Lung (tissue), 12 donors: ENCODE results near the gene DOC2A. TPM values are rescaled to one million over a fixed set of nuclear protein-coding genes. Genes with fewer than 3 reads are reported as not detected.

ENCODE experiments used
- ATAC-seq: fragments of 200-7000 bp; cut with Tn5 transposase; one replicate; pipeline ENCODE4 v1.9.1; 2020; ENCODE audit warnings: moderate number of reproducible peaks; ENCODE audit not compliant: insufficient read depth, low FRiP score
- DNase-seq, 3 donors: peaks; one replicate each; pipeline ENCODE4 v3.0.0-alpha.2; 2013 to 2017
- H3K27ac ChIP-seq, 2 donors: one replicate each; pipeline ENCODE4 v1.5.1; 2013; ENCODE audit warnings: mild to moderate bottlenecking in 2 of 2, moderate library complexity in 2 of 2, control low read depth in 1 of 2, inconsistent platforms in 1 of 2, low read depth in 1 of 2, low read length in 1 of 2
- H3K27me3 ChIP-seq, 3 donors: one replicate each; pipeline ENCODE4 v1.5.1; 2013; ENCODE audit warnings: low read length in 2 of 3; ENCODE audit not compliant: control insufficient read depth in 3 of 3, insufficient read depth in 3 of 3
- H3K36me3 ChIP-seq, 4 donors: one replicate each; pipeline ENCODE4 v1.5.1; 2013; ENCODE audit warnings: low read length in 4 of 4, mild to moderate bottlenecking in 1 of 4, moderate library complexity in 1 of 4; ENCODE audit not compliant: control insufficient read depth in 4 of 4, insufficient read depth in 4 of 4
- H3K4me1 ChIP-seq, 5 donors: one replicate each; pipeline ENCODE4 v1.5.1; 2013; ENCODE audit warnings: low read length in 5 of 5, mild to moderate bottlenecking in 2 of 5, moderate library complexity in 1 of 5; ENCODE audit not compliant: control insufficient read depth in 5 of 5, insufficient read depth in 5 of 5
- H3K4me3 ChIP-seq: one replicate; pipeline ENCODE4 v1.5.1; 2013; ENCODE audit warnings: mild to moderate bottlenecking, control low read depth, moderate library complexity
- H3K9ac ChIP-seq, 2 donors: one replicate each; pipeline ENCODE4 v1.5.1; 2013; ENCODE audit warnings: low read length in 2 of 2, control low read depth in 1 of 2; ENCODE audit not compliant: insufficient read depth in 1 of 2
- H3K9me3 ChIP-seq, 4 donors: one replicate each; pipeline ENCODE4 v1.5.1; 2013; ENCODE audit warnings: low read length in 3 of 4, mild to moderate bottlenecking in 1 of 4, moderate library complexity in 1 of 4; ENCODE audit not compliant: control insufficient read depth in 4 of 4, insufficient read depth in 3 of 4
- WGBS, 2 donors: extraction: QIAGEN DNeasy Blood & Tissue Kit; methylation state at CpG; one replicate each; pipeline ENCODE4 v1.1.7; 2013; 5-methylcytosine and 5-hydroxymethylcytosine counted together
- polyA plus RNA-seq, 2 donors: library from polyadenylated mRNA; stranded (reverse); fragments of 200-250 nt; gene quantifications; one replicate each; pipeline ENCODE4 v1.2.1, GENCODE V29; 2013
- total RNA-seq, 2 donors: library from RNA; depleted of rRNA in 1 of 2; stranded (reverse); fragments of >200 nt in 1 of 2; gene quantifications; one replicate each; pipeline ENCODE4 v1.2.1, GENCODE V29; 2014 to 2021
- TF ChIP-seq, protein P1 (sequence below): IDR thresholded peaks from 2 replicates; pipeline ENCODE4 v1.5.1; 2012; ENCODE audit warnings: mild to moderate bottlenecking; ENCODE audit errors: control extremely low read depth, extremely low read depth
- donor health status: control.
- donor health status: control.
- donor health status: Bipolar disorder and iron deficiency.
- donor health status: healthy.
- donor health status: DM: yes; HTN: yes; CAD: no.

DOC2A gene
- total and polyA plus RNA-seq, 4 donors, result 1.4 to 8.7 (median 2.7) TPM

DNA sequence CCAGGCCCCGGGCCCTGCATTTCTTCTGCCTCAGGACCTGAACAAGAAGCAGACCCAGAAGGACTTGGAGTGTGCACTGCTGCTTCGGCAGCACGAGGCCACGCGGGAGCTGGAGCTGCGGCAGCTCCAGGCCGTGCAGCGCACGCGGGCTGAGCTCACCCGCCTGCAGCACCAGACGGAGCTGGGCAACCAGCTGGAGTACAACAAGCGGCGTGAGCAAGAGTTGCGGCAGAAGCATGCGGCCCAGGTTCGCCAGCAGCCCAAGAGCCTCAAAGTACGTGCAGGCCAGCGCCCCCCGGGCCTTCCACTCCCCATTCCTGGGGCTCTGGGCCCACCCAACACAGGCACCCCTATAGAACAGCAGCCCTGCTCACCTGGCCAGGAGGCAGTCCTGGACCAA, 24.6 kb downstream of the DOC2A start:
- Histone ChIP-seq H3K9ac (no peak overlapping the region), H3K9me3 (no peaks in the 10 kb centered on the region), H3K27ac (no peak overlapping the region), H3K4me1 (peaks cover 0 to 10% (median 0%) of the 10 kb centered on the region in 5 donors), H3K36me3 (peaks cover 34 to 83% (median 66%) of the 10 kb centered on the region in 4 donors), H3K27me3 (no peaks in the 10 kb centered on the region), H3K4me3 (no peak overlapping the region)
- DNase-seq (no peak), ATAC-seq (no peak)
- TF ChIP-seq, protein P1, sequence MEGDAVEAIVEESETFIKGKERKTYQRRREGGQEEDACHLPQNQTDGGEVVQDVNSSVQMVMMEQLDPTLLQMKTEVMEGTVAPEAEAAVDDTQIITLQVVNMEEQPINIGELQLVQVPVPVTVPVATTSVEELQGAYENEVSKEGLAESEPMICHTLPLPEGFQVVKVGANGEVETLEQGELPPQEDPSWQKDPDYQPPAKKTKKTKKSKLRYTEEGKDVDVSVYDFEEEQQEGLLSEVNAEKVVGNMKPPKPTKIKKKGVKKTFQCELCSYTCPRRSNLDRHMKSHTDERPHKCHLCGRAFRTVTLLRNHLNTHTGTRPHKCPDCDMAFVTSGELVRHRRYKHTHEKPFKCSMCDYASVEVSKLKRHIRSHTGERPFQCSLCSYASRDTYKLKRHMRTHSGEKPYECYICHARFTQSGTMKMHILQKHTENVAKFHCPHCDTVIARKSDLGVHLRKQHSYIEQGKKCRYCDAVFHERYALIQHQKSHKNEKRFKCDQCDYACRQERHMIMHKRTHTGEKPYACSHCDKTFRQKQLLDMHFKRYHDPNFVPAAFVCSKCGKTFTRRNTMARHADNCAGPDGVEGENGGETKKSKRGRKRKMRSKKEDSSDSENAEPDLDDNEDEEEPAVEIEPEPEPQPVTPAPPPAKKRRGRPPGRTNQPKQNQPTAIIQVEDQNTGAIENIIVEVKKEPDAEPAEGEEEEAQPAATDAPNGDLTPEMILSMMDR, result no peak
- 94 to 97% methylated on average over 20 of the region's 20 CpGs for WGBS, 2 donors

DNA sequence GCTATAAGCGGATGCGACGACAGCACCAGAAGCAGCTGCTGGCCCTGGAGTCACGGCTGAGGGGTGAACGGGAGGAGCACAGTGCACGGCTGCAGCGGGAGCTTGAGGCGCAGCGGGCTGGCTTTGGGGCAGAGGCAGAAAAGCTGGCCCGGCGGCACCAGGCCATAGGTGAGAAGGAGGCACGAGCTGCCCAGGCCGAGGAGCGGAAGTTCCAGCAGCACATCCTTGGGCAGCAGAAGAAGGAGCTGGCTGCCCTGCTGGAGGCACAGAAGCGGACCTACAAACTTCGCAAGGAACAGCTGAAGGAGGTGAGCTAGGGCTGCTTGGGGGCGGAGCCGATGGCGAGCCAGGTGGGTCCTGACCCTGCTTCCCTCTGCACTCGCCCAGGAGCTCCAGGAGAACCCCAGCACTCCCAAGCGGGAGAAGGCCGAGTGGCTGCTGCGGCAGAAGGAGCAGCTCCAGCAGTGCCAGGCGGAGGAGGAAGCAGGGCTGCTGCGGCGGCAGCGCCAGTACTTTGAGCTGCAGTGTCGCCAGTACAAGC, 25.5 kb downstream of the DOC2A start:
- WGBS, 2 donors, result 95 to 97% methylated on average over 28 of the region's 28 CpGs
- DNase-seq (no peak), ATAC-seq (no peak)
- Histone ChIP-seq H3K27me3 (no peaks in the 10 kb centered on the region), H3K9me3 (no peaks in the 10 kb centered on the region), H3K27ac (no peak overlapping the region), H3K4me1 (peaks cover 0 to 8% (median 0%) of the 10 kb centered on the region in 5 donors), H3K36me3 (peaks cover 36 to 78% (median 68%) of the 10 kb centered on the region in 4 donors), H3K4me3 (no peak overlapping the region), H3K9ac (no peak overlapping the region)
- TF ChIP-seq, protein P1, result no peak

DNA sequence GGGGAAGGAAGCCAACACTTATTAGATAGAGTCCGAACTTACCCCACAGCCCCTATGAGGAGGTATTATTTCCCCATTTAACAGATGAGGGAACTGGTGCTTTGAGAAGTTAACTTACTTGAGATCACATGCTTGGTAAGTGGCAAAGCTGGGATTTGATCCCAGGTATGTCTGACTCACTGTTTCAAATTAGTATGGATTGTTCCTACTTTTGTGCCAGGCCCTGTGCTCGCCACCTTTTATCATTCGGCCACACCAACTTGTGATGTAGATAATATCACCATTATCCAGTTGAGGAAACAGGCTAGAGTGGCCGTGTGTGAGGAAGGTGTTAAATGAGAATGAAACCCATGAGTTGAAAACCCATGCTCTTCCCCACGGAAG, 26.1 kb downstream of the DOC2A start:
- Histone ChIP-seq H3K4me3 (no peak overlapping the region), H3K4me1 (peaks cover 0 to 6% (median 0%) of the 10 kb centered on the region in 5 donors), H3K9me3 (no peaks in the 10 kb centered on the region), H3K27ac (peak overlapping the region in 1 of 2 donors; percentile 37), H3K9ac (no peak overlapping the region), H3K36me3 (peaks cover 41 to 84% (median 74%) of the 10 kb centered on the region in 4 donors), H3K27me3 (no peaks in the 10 kb centered on the region)
- TF ChIP-seq, protein P1, result no peak
- ATAC-seq (no peak), DNase-seq (no peak)
- 78% methylated on average over 5 of the region's 5 CpGs for WGBS, 2 donors
